HCT116 (cell line): ENCODE results near the gene DPYD. TPM values are rescaled to one million over a fixed set of nuclear protein-coding genes. Genes with fewer than 3 reads are reported as not detected.

Source experiments
- ATAC-seq: fragments of 200-7000 bp; cut with Tn5 transposase; 2 replicates; pipeline ENCODE4 v1.9.1; 2020; ENCODE audit warnings: mild to moderate bottlenecking, moderate library complexity
- BruUV-seq: library from RNA; stranded (reverse); fragments of 400-500 nt; replicated peaks from 2 replicates; lab custom pipeline; 2021; lab: Mats Ljungman, UMichigan
- CTCF ChIA-PET: fragments of 300-600 bp; sonication (Branson Sonifier 250); formaldehyde crosslinking; loops from one replicate; lab custom pipeline; 2021; ENCODE audit warnings: antibody characterized with exemption; lab: Charles Lee
- POLR2A ChIA-PET: fragments of 300-600, 350-600 bp; sonication (Branson Sonifier 250); formaldehyde crosslinking; loops from one replicate; lab custom pipeline; 2021; ENCODE audit warnings: antibody characterized with exemption; lab: Charles Lee
- RAD21 ChIA-PET, 2 experiments: fragments of 300-600 bp; sonication (Branson Sonifier 250); formaldehyde crosslinking; loops; one replicate each; lab custom pipeline; 2023; ENCODE audit warnings: low total read pairs in 2 of 2; ENCODE audit not compliant: uncharacterized antibody in 2 of 2, unreplicated experiment in 2 of 2, low non-redundant PET in 1 of 2; lab: Charles Lee
- DNase-seq: peaks from one replicate; pipeline ENCODE4 v3.0.0-alpha.2; 2010; ENCODE audit warnings: low read depth, low spot score
- H2AFZ ChIP-seq: fragments of 200-600 bp; shearing (Covaris generic), sonication (generic); 2 replicates; pipeline ENCODE4 v1.6.1; 2017; ENCODE audit warnings: low read depth, mixed run types, mixed read lengths, antibody characterized with exemption, low read length; ENCODE audit not compliant: poor library complexity, severe bottlenecking
- H3K27ac ChIP-seq: 2 replicates; pipeline ENCODE4 v1.5.1; 2012; ENCODE audit warnings: low read depth, low read length
- H3K27me3 ChIP-seq: fragments of 200-600 bp; sonication (generic); 2 replicates; pipeline ENCODE4 v1.6.1; 2016; ENCODE audit warnings: mixed run types, low read length, mixed read lengths; ENCODE audit not compliant: insufficient read depth
- H3K36me3 ChIP-seq, 2 experiments: fragments of 200-500 bp in 1 of 2; fragments of 200-600 bp in 1 of 2; sonication (Bioruptor generic) in 1 of 2; sonication (generic) in 1 of 2; 2 replicates each; pipeline versions ENCODE4 v1.5.1 to v1.6.1; 2014 to 2016; ENCODE audit warnings: low read length in 2 of 2, inconsistent platforms in 1 of 2, mixed read lengths in 1 of 2, mixed run types in 1 of 2; ENCODE audit not compliant: insufficient read depth in 2 of 2, control insufficient read depth in 1 of 2
- H3K4me1 ChIP-seq, 2 experiments: fragments of 200-600 bp in 1 of 2; sonication (generic) in 1 of 2; 2 replicates each; pipeline versions ENCODE4 v1.5.1 to v1.6.1; 2012 to 2017; ENCODE audit warnings: low read length in 2 of 2, inconsistent platforms in 1 of 2, mild to moderate bottlenecking in 1 of 2, mixed read lengths in 1 of 2, mixed run types in 1 of 2, moderate library complexity in 1 of 2; ENCODE audit not compliant: insufficient read depth in 2 of 2, control insufficient read depth in 1 of 2
- H3K4me2 ChIP-seq: fragments of 200-600 bp; sonication (generic); 2 replicates; pipeline ENCODE4 v1.6.1; 2017; ENCODE audit warnings: mixed run types, low read length, mixed read lengths
- H3K4me3 ChIP-seq, 2 experiments: fragments of 200-600 bp in 1 of 2; sonication (generic) in 1 of 2; replicated peaks in 1 of 2; 2 replicates each; pipeline ENCODE4 v1.5.1; 2011 to 2016; ENCODE audit warnings: low read length in 2 of 2, control low read depth in 1 of 2, low read depth in 1 of 2, mild to moderate bottlenecking in 1 of 2, mixed read lengths in 1 of 2, mixed run types in 1 of 2
- H3K79me2 ChIP-seq: fragments of 200-600 bp; sonication (generic); 2 replicates; pipeline ENCODE4 v1.6.1; 2017; ENCODE audit warnings: mild to moderate bottlenecking, mixed run types, low read length, moderate library complexity, mixed read lengths; ENCODE audit not compliant: insufficient read depth
- H3K9ac ChIP-seq: fragments of 200-600 bp; sonication (generic); 2 replicates; pipeline ENCODE4 v1.6.1; 2016; ENCODE audit warnings: low read length, mixed read lengths
- H3K9me2 ChIP-seq: fragments of 200-600 bp; sonication (generic), shearing (Covaris generic); 2 replicates; pipeline ENCODE4 v1.6.1; 2017; ENCODE audit warnings: mixed run types, mild to moderate bottlenecking, moderate library complexity; ENCODE audit not compliant: insufficient read depth
- H3K9me3 ChIP-seq, 2 experiments: fragments of 200-500 bp in 1 of 2; fragments of 200-600 bp in 1 of 2; sonication (Bioruptor generic) in 1 of 2; sonication (generic) in 1 of 2; 2 replicates each; pipeline ENCODE4 v1.6.1; 2014 to 2017; ENCODE audit warnings: low read length in 2 of 2, mixed read lengths in 2 of 2, inconsistent platforms in 1 of 2, low read depth in 1 of 2, mild to moderate bottlenecking in 1 of 2, mixed run types in 1 of 2, moderate library complexity in 1 of 2; ENCODE audit not compliant: control insufficient read depth in 1 of 2, insufficient read depth in 1 of 2
- H4K20me1 ChIP-seq: fragments of 200-600 bp; sonication (generic), shearing (Covaris generic); 2 replicates; pipeline ENCODE4 v1.6.1; 2017; ENCODE audit warnings: mixed run types, mild to moderate bottlenecking, moderate library complexity; ENCODE audit not compliant: insufficient read depth
- CBX3 ChIP-seq: IDR thresholded peaks from 2 replicates; pipeline ENCODE4 v1.6.1; 2012; ENCODE audit warnings: low read depth
- EGR1 ChIP-seq: IDR thresholded peaks from 2 replicates; pipeline ENCODE4 v1.6.1; 2012; ENCODE audit warnings: low read depth
- ELF1 ChIP-seq: IDR thresholded peaks from 2 replicates; pipeline ENCODE4 v1.6.1; 2012; ENCODE audit warnings: low read depth, borderline replicate concordance
- EZH2 ChIP-seq: fragments of 200-600 bp; sonication (generic); IDR thresholded peaks from 2 replicates; pipeline ENCODE4 v1.6.1; 2017; ENCODE audit warnings: antibody characterized with exemption, mixed run types
- EZH2phosphoT487 ChIP-seq: fragments of 200-600 bp; IDR thresholded peaks from 2 replicates; pipeline ENCODE4 v1.6.1; 2018; ENCODE audit warnings: antibody characterized with exemption, borderline replicate concordance
- JUND ChIP-seq: IDR thresholded peaks from 2 replicates; pipeline ENCODE4 v1.6.1; 2012
- MAX ChIP-seq: IDR thresholded peaks from 2 replicates; pipeline ENCODE4 v1.6.1; 2012
- POLR2A ChIP-seq: IDR thresholded peaks from 2 replicates; pipeline ENCODE4 v1.7.0; 2011; ENCODE audit warnings: borderline replicate concordance; ENCODE audit not compliant: insufficient read depth, insufficient read length; ENCODE audit errors: extremely low read depth
- POLR2AphosphoS5 ChIP-seq: IDR thresholded peaks from 2 replicates; pipeline ENCODE4 v1.6.1; 2011; ENCODE audit warnings: mild to moderate bottlenecking, low read depth, low read length, moderate library complexity
- SP1 ChIP-seq: IDR thresholded peaks from 2 replicates; pipeline ENCODE4 v1.6.1; 2012; ENCODE audit warnings: low read depth
- SRF ChIP-seq: IDR thresholded peaks from 2 replicates; pipeline ENCODE4 v1.6.1; 2012; ENCODE audit warnings: low read depth
- YY1 ChIP-seq: IDR thresholded peaks from 2 replicates; pipeline ENCODE4 v1.6.1; 2011; ENCODE audit warnings: low read length, low read depth, moderate library complexity, mild to moderate bottlenecking; ENCODE audit not compliant: insufficient replicate concordance; ENCODE audit errors: extremely low read depth
- ZFX ChIP-seq: fragments of 450-650 bp; IDR thresholded peaks from 2 replicates; pipeline ENCODE4 v1.6.1; 2017
- ZNF274 ChIP-seq: fragments of 200-500 bp; sonication (Bioruptor generic); IDR thresholded peaks from 2 replicates; pipeline ENCODE4 v1.6.1; 2014; ENCODE audit warnings: mild to moderate bottlenecking, low read depth, low read length, inconsistent platforms
- intact Hi-C: fragments of 100-400 bp; cut with micrococcal nuclease; formaldehyde crosslinking; loops from 2 replicates; pipeline ENCODE4 v1.10.0; 2022
- total RNA-seq: library from RNA; stranded (reverse); gene quantifications from one replicate; pipeline ENCODE4 v1.2.1, GENCODE V29; 2021; ENCODE audit not compliant: unreplicated experiment
- TF ChIP-seq, protein P1 (sequence below): IDR thresholded peaks from 2 replicates; pipeline ENCODE4 v1.6.1; 2012; ENCODE audit warnings: low read depth
- TF ChIP-seq, protein P2 (sequence below): IDR thresholded peaks from 2 replicates; pipeline ENCODE4 v1.6.1; 2011; ENCODE audit warnings: mild to moderate bottlenecking, low read length, moderate library complexity; ENCODE audit not compliant: insufficient replicate concordance; ENCODE audit errors: extremely low read depth

DPYD gene
- total RNA-seq, 1 experiment from 2014 or later: 1.7 TPM

GRCh38 chr1:97599447-97599846 lies 321.4 kb downstream of the DPYD start:
- H3K9me2 ChIP-seq: no peaks in the 10 kb centered on the region
- RAD21 ChIA-PET: no interaction called here
- no peak for DNase-seq
- ATAC-seq: no peak
- H2AFZ ChIP-seq: no peak overlapping the region
- no peaks in the 10 kb centered on the region for H3K36me3 ChIP-seq
- intact Hi-C loops: no loop called here
- TF ChIP-seq, protein P1, sequence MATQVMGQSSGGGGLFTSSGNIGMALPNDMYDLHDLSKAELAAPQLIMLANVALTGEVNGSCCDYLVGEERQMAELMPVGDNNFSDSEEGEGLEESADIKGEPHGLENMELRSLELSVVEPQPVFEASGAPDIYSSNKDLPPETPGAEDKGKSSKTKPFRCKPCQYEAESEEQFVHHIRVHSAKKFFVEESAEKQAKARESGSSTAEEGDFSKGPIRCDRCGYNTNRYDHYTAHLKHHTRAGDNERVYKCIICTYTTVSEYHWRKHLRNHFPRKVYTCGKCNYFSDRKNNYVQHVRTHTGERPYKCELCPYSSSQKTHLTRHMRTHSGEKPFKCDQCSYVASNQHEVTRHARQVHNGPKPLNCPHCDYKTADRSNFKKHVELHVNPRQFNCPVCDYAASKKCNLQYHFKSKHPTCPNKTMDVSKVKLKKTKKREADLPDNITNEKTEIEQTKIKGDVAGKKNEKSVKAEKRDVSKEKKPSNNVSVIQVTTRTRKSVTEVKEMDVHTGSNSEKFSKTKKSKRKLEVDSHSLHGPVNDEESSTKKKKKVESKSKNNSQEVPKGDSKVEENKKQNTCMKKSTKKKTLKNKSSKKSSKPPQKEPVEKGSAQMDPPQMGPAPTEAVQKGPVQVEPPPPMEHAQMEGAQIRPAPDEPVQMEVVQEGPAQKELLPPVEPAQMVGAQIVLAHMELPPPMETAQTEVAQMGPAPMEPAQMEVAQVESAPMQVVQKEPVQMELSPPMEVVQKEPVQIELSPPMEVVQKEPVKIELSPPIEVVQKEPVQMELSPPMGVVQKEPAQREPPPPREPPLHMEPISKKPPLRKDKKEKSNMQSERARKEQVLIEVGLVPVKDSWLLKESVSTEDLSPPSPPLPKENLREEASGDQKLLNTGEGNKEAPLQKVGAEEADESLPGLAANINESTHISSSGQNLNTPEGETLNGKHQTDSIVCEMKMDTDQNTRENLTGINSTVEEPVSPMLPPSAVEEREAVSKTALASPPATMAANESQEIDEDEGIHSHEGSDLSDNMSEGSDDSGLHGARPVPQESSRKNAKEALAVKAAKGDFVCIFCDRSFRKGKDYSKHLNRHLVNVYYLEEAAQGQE: no peak
- TF ChIP-seq ZNF274 (no peak), ZFX (no peak), SRF (no peak), EGR1 (no peak), SP1 (no peak), POLR2A (no peak), CBX3 (no peak), MAX (no peak), YY1 (no peak), ELF1 (no peak), EZH2phosphoT487 (no peak), EZH2 (no peak), POLR2AphosphoS5 (no peak), JUND (no peak)
- TF ChIP-seq, protein P2, sequence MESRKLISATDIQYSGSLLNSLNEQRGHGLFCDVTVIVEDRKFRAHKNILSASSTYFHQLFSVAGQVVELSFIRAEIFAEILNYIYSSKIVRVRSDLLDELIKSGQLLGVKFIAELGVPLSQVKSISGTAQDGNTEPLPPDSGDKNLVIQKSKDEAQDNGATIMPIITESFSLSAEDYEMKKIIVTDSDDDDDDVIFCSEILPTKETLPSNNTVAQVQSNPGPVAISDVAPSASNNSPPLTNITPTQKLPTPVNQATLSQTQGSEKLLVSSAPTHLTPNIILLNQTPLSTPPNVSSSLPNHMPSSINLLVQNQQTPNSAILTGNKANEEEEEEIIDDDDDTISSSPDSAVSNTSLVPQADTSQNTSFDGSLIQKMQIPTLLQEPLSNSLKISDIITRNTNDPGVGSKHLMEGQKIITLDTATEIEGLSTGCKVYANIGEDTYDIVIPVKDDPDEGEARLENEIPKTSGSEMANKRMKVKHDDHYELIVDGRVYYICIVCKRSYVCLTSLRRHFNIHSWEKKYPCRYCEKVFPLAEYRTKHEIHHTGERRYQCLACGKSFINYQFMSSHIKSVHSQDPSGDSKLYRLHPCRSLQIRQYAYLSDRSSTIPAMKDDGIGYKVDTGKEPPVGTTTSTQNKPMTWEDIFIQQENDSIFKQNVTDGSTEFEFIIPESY: no peak
- no peaks in the 10 kb centered on the region for H3K9me3 ChIP-seq
- H3K79me2 ChIP-seq: no peaks in the 10 kb centered on the region
- CTCF ChIA-PET: no interaction called here
- no TSS peak for BruUV-seq
- no peak overlapping the region for H3K4me2 ChIP-seq
- no peaks in the 10 kb centered on the region for H3K27me3 ChIP-seq
- H3K4me1 ChIP-seq: no peaks in the 10 kb centered on the region
- POLR2A ChIA-PET: no interaction called here
- no peak overlapping the region for H3K27ac ChIP-seq
- no peaks in the 10 kb centered on the region for H4K20me1 ChIP-seq
- no peak overlapping the region for H3K4me3 ChIP-seq
- no peak overlapping the region for H3K9ac ChIP-seq
